Articular chondrocyte of knee joint (primary cell): ENCODE data around the gene OXLD1. TPM values are rescaled to one million over a fixed set of nuclear protein-coding genes. Genes with fewer than 3 reads are reported as not detected.

Experiments used
- small RNA-seq: library from RNA; depleted of rRNA; stranded (forward); fragments of <200 nt; gene quantifications from one replicate; pipeline ENCODE3, GENCODE V24; 2012
- total RNA-seq: library from RNA; depleted of rRNA; stranded (reverse); fragments of >200 nt; gene quantifications from 2 replicates; pipeline ENCODE4 v1.2.3, GENCODE V29; 2012

OXLD1 gene
- 14.4 and 16.1 TPM in 2 replicates for total RNA-seq

GRCh38 chr17:81666342-81667191 is at the start of gene OXLD1, which contains the start of gene CCDC137:
TSS of gene OXLD1 (minus strand) at chr17:81666605. CDS start at chr17:81666577, 28 bp downstream.
TSS of gene CCDC137 (plus strand) at chr17:81666737. CDS start at chr17:81666767, 30 bp downstream.

GRCh38 chr17:81711814-81712467 is 45.5 kb upstream of the OXLD1 start, which contains the start of gene SLC25A10:
TSS of gene SLC25A10 (plus strand) at chr17:81712284. CDS start at chr17:81712427, 143 bp downstream.

GRCh38 chr17:81702934-81703746 is 36.7 kb upstream of the OXLD1 start, which contains the start of gene MRPL12:
TSS of gene MRPL12 (plus strand) at chr17:81703367. CDS start at chr17:81703502, 135 bp downstream.

GRCh38 chr17:81683584-81684441 is 17.4 kb upstream of the OXLD1 start, which contains the start of the genes ARL16 and HGS:
TSS of gene ARL16 (minus strand) at chr17:81683797. CDS start at chr17:81683753, 44 bp downstream.
TSS of gene HGS (plus strand) at chr17:81684011. CDS start at chr17:81684067, 56 bp downstream.

GRCh38 chr17:81656118-81656743 is 10.2 kb downstream of the OXLD1 start, which contains the start of gene PDE6G:
TSS of gene PDE6G (minus strand) at chr17:81656542. CDS start at chr17:81653305, 3,237 bp downstream.

GRCh38 chr17:81636505-81637288 is 29.7 kb downstream of the OXLD1 start, which contains the start of the genes NPLOC4 and TSPAN10:
TSS of gene NPLOC4 (minus strand) at chr17:81637112. CDS start at chr17:81636930, 182 bp downstream.
TSS of gene TSPAN10 (plus strand) at chr17:81637196. CDS start at chr17:81642413, 5,217 bp downstream.

Small RNA genes lying within 50 kb of the gene (small RNA-seq; reads per million reads assigned to genes)
- gene MIR6786, result not detected

Other genes starting within 250 kb of the OXLD1 start
- 8,564 and 11,024 TPM in 2 replicates for gene ACTG1, start 153.8 kb downstream of the OXLD1 start, total RNA-seq
- gene FSCN2, start 138.2 kb downstream of the OXLD1 start, total RNA-seq, result 2.4 and 3.4 TPM in 2 replicates
- gene FAAP100, start 114.3 kb downstream of the OXLD1 start, total RNA-seq, result 27.8 and 31.5 TPM in 2 replicates
- 64.6 and 78.3 TPM in 2 replicates for gene NPLOC4, start 29.5 kb downstream of the OXLD1 start, total RNA-seq
- gene TSPAN10, start 29.4 kb downstream of the OXLD1 start, total RNA-seq, result 2.9 and 4.3 TPM in 2 replicates
- gene PDE6G, start 10.1 kb downstream of the OXLD1 start, total RNA-seq, result 0.54 and 0.65 TPM in 2 replicates
- 7.2 and 7.4 TPM in 2 replicates for gene CCDC137, start 132 bp upstream of the OXLD1 start, total RNA-seq
- 27.1 and 29.9 TPM in 2 replicates for gene ARL16, start 17.2 kb upstream of the OXLD1 start, total RNA-seq
- gene HGS, start 17.4 kb upstream of the OXLD1 start, total RNA-seq, result 69.5 and 83.4 TPM in 2 replicates
- gene MRPL12, start 36.8 kb upstream of the OXLD1 start, total RNA-seq, result 15.7 and 17.6 TPM in 2 replicates
- gene SLC25A10, start 45.7 kb upstream of the OXLD1 start, total RNA-seq, result 8.9 and 10.2 TPM in 2 replicates
- not detected in 2 replicates for gene GCGR, start 137.5 kb upstream of the OXLD1 start, total RNA-seq
- gene MCRIP1, start 166.7 kb upstream of the OXLD1 start, total RNA-seq, result 74.4 and 76.3 TPM in 2 replicates
- not detected in 2 replicates for gene PPP1R27, start 168.4 kb upstream of the OXLD1 start, total RNA-seq
- gene P4HB, start 193.9 kb upstream of the OXLD1 start, total RNA-seq, result 1,029 and 1,052 TPM in 2 replicates
- gene ARHGDIA, start 204.7 kb upstream of the OXLD1 start, total RNA-seq, result 101 and 134 TPM in 2 replicates
- gene ALYREF, start 225.0 kb upstream of the OXLD1 start, total RNA-seq, result 73.4 and 74.3 TPM in 2 replicates
- gene ANAPC11, start 225.1 kb upstream of the OXLD1 start, total RNA-seq, result 121 and 124 TPM in 2 replicates
- gene NPB, start 235.6 kb upstream of the OXLD1 start, total RNA-seq, result 0.13 and 0.43 TPM in 2 replicates
- gene PCYT2, start 244.8 kb upstream of the OXLD1 start, total RNA-seq, result 29.8 and 32.8 TPM in 2 replicates